SK-N-SH (cell line): Measurements from ENCODE around the gene KRTAP2-4. TPM values are rescaled to one million over a fixed set of nuclear protein-coding genes. Genes with fewer than 3 reads are reported as not detected.
"Not testable (repeated sequence)": the region's sequence is repeated elsewhere in the genome, so short reads cannot be mapped to it uniquely, and the experiment has no call there.

Experiments
- CTCF ChIA-PET: fragments of 300-600, 350-600 bp; formaldehyde crosslinking; extraction: SDS; loops from one replicate; lab custom pipeline; 2021; lab: Yijun Ruan, JAX
- POLR2A ChIA-PET: fragments of 350-600 bp; sonication (Branson Sonifier 250); formaldehyde crosslinking; extraction: SDS; loops from one replicate; lab custom pipeline; 2020; ENCODE audit warnings: antibody characterized with exemption, inconsistent platforms; lab: Yijun Ruan, JAX
- DNase-seq: peaks from one replicate; pipeline ENCODE4 v3.0.0; 2012
- H2AFZ ChIP-seq: fragments of 200-600 bp; sonication (generic); 2 replicates; pipeline ENCODE4 v1.8.1; 2016; ENCODE audit warnings: antibody characterized with exemption, mild to moderate bottlenecking, low read depth
- H3F3A ChIP-seq: fragments of 200-600 bp; sonication (generic); replicated peaks from 2 replicates; pipeline ENCODE3; 2016; ENCODE audit warnings: antibody characterized with exemption, mild to moderate bottlenecking; ENCODE audit not compliant: insufficient read depth
- H3K27ac ChIP-seq, 2 experiments: fragments of 200-500 bp in 1 of 2; fragments of 200-600 bp in 1 of 2; sonication (Bioruptor generic) in 1 of 2; sonication (generic), shearing (Covaris generic) in 1 of 2; 2 replicates each; pipeline versions ENCODE4 v1.5.1 to v1.6.1; 2014 to 2016; ENCODE audit warnings: low read depth in 2 of 2, inconsistent platforms in 1 of 2, low read length in 1 of 2, mild to moderate bottlenecking in 1 of 2, mixed read lengths in 1 of 2
- H3K27me3 ChIP-seq: fragments of 200-600 bp; sonication (generic), shearing (Covaris generic); 2 replicates; pipeline ENCODE4 v1.6.1; 2016; ENCODE audit warnings: mixed run types; ENCODE audit not compliant: insufficient read depth
- H3K36me3 ChIP-seq, 2 experiments: fragments of 200-500 bp in 1 of 2; fragments of 200-600 bp in 1 of 2; sonication (Bioruptor generic) in 1 of 2; sonication (generic) in 1 of 2; replicated peaks in 1 of 2; 2 replicates each; pipeline versions ENCODE3 to v1.5.1; 2014 to 2016; ENCODE audit warnings: low read length in 1 of 2, mild to moderate bottlenecking in 1 of 2; ENCODE audit not compliant: insufficient read depth in 2 of 2, control insufficient read depth in 1 of 2
- H3K4me1 ChIP-seq, 2 experiments: fragments of 200-500 bp in 1 of 2; fragments of 200-600 bp in 1 of 2; sonication (Bioruptor generic) in 1 of 2; sonication (generic), shearing (Covaris generic) in 1 of 2; 2 replicates each; pipeline versions ENCODE4 v1.5.1 to v1.6.1; 2014 to 2016; ENCODE audit warnings: low read depth in 1 of 2, low read length in 1 of 2, mixed run types in 1 of 2; ENCODE audit not compliant: insufficient read depth in 2 of 2, control insufficient read depth in 1 of 2
- H3K4me2 ChIP-seq: fragments of 200-600 bp; sonication (generic), shearing (Covaris generic); 2 replicates; pipeline ENCODE4 v1.6.1; 2017; ENCODE audit warnings: mixed run types
- H3K4me3 ChIP-seq, 2 experiments: fragments of 200-500 bp in 1 of 2; fragments of 200-600 bp in 1 of 2; sonication (Bioruptor generic) in 1 of 2; sonication (generic), shearing (Covaris generic) in 1 of 2; 2 replicates each; pipeline versions ENCODE4 v1.5.1 to v1.8.1; 2014 to 2016; ENCODE audit warnings: low read depth in 2 of 2, inconsistent platforms in 1 of 2, low read length in 1 of 2, mild to moderate bottlenecking in 1 of 2, mixed read lengths in 1 of 2, moderate library complexity in 1 of 2
- H3K79me2 ChIP-seq: fragments of 200-600 bp; sonication (generic); 2 replicates; pipeline ENCODE4 v1.8.1; 2017; ENCODE audit warnings: mild to moderate bottlenecking; ENCODE audit not compliant: insufficient read depth
- H3K9ac ChIP-seq: fragments of 200-600 bp; sonication (generic); 2 replicates; pipeline ENCODE4 v1.6.1; 2017; ENCODE audit warnings: mixed run types
- H3K9me2 ChIP-seq: fragments of 200-600 bp; sonication (generic); 2 replicates; pipeline ENCODE4 v1.6.1; 2017; ENCODE audit warnings: mixed run types
- H3K9me3 ChIP-seq: fragments of 200-600 bp; sonication (generic); 2 replicates; pipeline ENCODE4 v1.6.1; 2017; ENCODE audit warnings: mixed run types, mild to moderate bottlenecking, moderate library complexity
- H4K20me1 ChIP-seq: fragments of 200-600 bp; sonication (generic); 2 replicates; pipeline ENCODE4 v1.6.1; 2017; ENCODE audit warnings: mild to moderate bottlenecking, mixed run types; ENCODE audit not compliant: insufficient read depth
- EZH2phosphoT487 ChIP-seq: fragments of 200-600 bp; sonication (generic); IDR thresholded peaks from 2 replicates; pipeline ENCODE4 v1.6.1; 2017; ENCODE audit warnings: low read depth, mixed run types, mild to moderate bottlenecking, antibody characterized with exemption, moderate library complexity, borderline replicate concordance
- FOXJ3 ChIP-seq: sonication (generic); formaldehyde crosslinking; IDR thresholded peaks from 2 replicates; pipeline ENCODE4 v1.5.1; 2020; ENCODE audit warnings: mild to moderate bottlenecking, missing genetic modification reagents
- FOXM1 ChIP-seq: IDR thresholded peaks from 2 replicates; pipeline ENCODE4 v1.4.0; 2012; ENCODE audit warnings: low read depth, mild to moderate bottlenecking
- NRF1 ChIP-seq: IDR thresholded peaks from 2 replicates; pipeline ENCODE4 v1.6.1; 2012; ENCODE audit warnings: low read depth, mild to moderate bottlenecking, low read length
- PBX3 ChIP-seq: IDR thresholded peaks from 2 replicates; pipeline ENCODE4; 2012
- POLR2AphosphoS5 ChIP-seq: IDR thresholded peaks from 2 replicates; pipeline ENCODE4 v1.6.1; 2012; ENCODE audit warnings: low read depth, low read length
- SIN3A ChIP-seq: IDR thresholded peaks from 2 replicates; pipeline ENCODE4 v1.6.1; 2012; ENCODE audit warnings: low read depth, mild to moderate bottlenecking, low read length, moderate library complexity, borderline replicate concordance
- USF2 ChIP-seq: fragments of 150-350 bp; IDR thresholded peaks from 2 replicates; pipeline ENCODE4 v1.6.1; 2017; ENCODE audit warnings: antibody characterized with exemption, low read length, low read depth, borderline replicate concordance
- YY1 ChIP-seq: IDR thresholded peaks from 2 replicates; pipeline ENCODE4 v1.4.0; 2012; ENCODE audit warnings: low read depth, mild to moderate bottlenecking
- ZBTB33 ChIP-seq: IDR thresholded peaks from 2 replicates; pipeline ENCODE4 v1.4.0; 2012; ENCODE audit warnings: low read depth, borderline replicate concordance
- WGBS: methylation state at CpG from one replicate; pipeline ENCODE4 v1.1.6; 2017; ENCODE audit warnings: low lambda C conversion rate; 5-methylcytosine and 5-hydroxymethylcytosine counted together
- polyA plus RNA-seq, 3 experiments: library from polyadenylated mRNA; depleted of rRNA; stranded (reverse); fragments of >200 nt; gene quantifications; 2 replicates each; pipeline ENCODE4 v1.2.3, GENCODE V29; 2012

Gene KRTAP2-4
- polyA plus RNA-seq, 1 of the 3 experiments (the other 2 are of a cell fraction): not detected

GRCh38 chr17:41098042-41098441, 32.4 kb upstream of the KRTAP2-4 start, which contains the start of gene KRTAP4-8:
Gene KRTAP4-8 (minus strand): TSS chr17:41098142. CDS start chr17:41098084, 58 bp downstream.
- H3K4me1 ChIP-seq: peaks cover 0 to 5% of the 10 kb centered on the region in 2 experiments; a peak in 1 of 4 replicates
- H3F3A ChIP-seq: peaks cover 6% of the 10 kb centered on the region
- no peaks in the 10 kb centered on the region for H3K9me3 ChIP-seq
- H3K27ac ChIP-seq: no peak within 1 kb of the TSS
- 9% methylated on average over 4 of the region's 4 CpGs for WGBS
- 0 out of 2 replicates have a peak within 1 kb of the TSS, but pooled peaks have one; percentile 15 for H3K4me2 ChIP-seq
- no peak for TF ChIP-seq EZH2phosphoT487
- TF ChIP-seq FOXM1: no peak
- no peak for TF ChIP-seq SIN3A
- no peak within 1 kb of the TSS for H3K9ac ChIP-seq
- no peak for DNase-seq
- no peak within 1 kb of the TSS for H2AFZ ChIP-seq
- ChIA-PET POLR2A (no interaction called here), CTCF (no interaction called here)
- no peaks in the 10 kb centered on the region for H3K36me3 ChIP-seq
- H3K9me2 ChIP-seq: no peaks in the 10 kb centered on the region
- no peak within 1 kb of the TSS for H3K4me3 ChIP-seq
- no peaks in the 10 kb centered on the region for H4K20me1 ChIP-seq
- no peaks in the 10 kb centered on the region for H3K79me2 ChIP-seq
- no peaks in the 10 kb centered on the region for H3K27me3 ChIP-seq

GRCh38 chr17:41096055-41096454, 30.4 kb upstream of the KRTAP2-4 start:
- 51% methylated on average over 7 of the region's 7 CpGs for WGBS
- no peak for DNase-seq
- H3K27ac ChIP-seq: no peak overlapping the region
- H3K4me3 ChIP-seq: no peak overlapping the region
- ChIA-PET CTCF (no interaction called here), POLR2A (no interaction called here)
- H3K27me3 ChIP-seq: no peaks in the 10 kb centered on the region
- no peaks in the 10 kb centered on the region for H3K79me2 ChIP-seq
- H4K20me1 ChIP-seq: no peaks in the 10 kb centered on the region
- no peak overlapping the region for H3K9ac ChIP-seq
- H3K4me1 ChIP-seq: peaks cover 0 to 5% of the 10 kb centered on the region in 2 experiments; a peak in 1 of 4 replicates
- TF ChIP-seq POLR2AphosphoS5: no peak
- TF ChIP-seq NRF1: no peak
- no peak for TF ChIP-seq ZBTB33
- no peak for TF ChIP-seq FOXJ3 (CRISPR knock-in tag)
- no peak for TF ChIP-seq EZH2phosphoT487
- no peak for TF ChIP-seq PBX3
- TF ChIP-seq YY1: no peak
- no peak for TF ChIP-seq USF2
- no peak overlapping the region for H2AFZ ChIP-seq
- no peak overlapping the region for H3K4me2 ChIP-seq
- no peaks in the 10 kb centered on the region for H3K9me2 ChIP-seq
- H3F3A ChIP-seq: peaks cover 6% of the 10 kb centered on the region
- no peaks in the 10 kb centered on the region for H3K9me3 ChIP-seq
- H3K36me3 ChIP-seq: no peaks in the 10 kb centered on the region

- H3K4me1 ChIP-seq, H3K4me2 ChIP-seq, H3K27ac ChIP-seq, H3K36me3 ChIP-seq, H3K79me2 ChIP-seq, CTCF ChIA-PET, H3K9me2 ChIP-seq, H3K9me3 ChIP-seq, POLR2A ChIA-PET, H4K20me1 ChIP-seq, H3K9ac ChIP-seq, H3K27me3 ChIP-seq, DNase-seq, H3F3A ChIP-seq, H2AFZ ChIP-seq, H3K4me3 ChIP-seq: not testable (repeated sequence)
- 9% methylated on average over 4 of the region's 4 CpGs for WGBS
These were observed 23.2 kb upstream of the KRTAP2-4 start for GRCh38 chr17:41088760-41089352.

GRCh38 chr17:41084100-41084856, 18.6 kb upstream of the KRTAP2-4 start, which contains the start of gene KRTAP4-7:
Gene KRTAP4-7 (plus strand): TSS chr17:41084150. CDS start chr17:41084207, 57 bp downstream.
- H3K9ac ChIP-seq, H3K4me2 ChIP-seq, H3K79me2 ChIP-seq, CTCF ChIA-PET, POLR2A ChIA-PET, H4K20me1 ChIP-seq, H3K4me1 ChIP-seq, H3F3A ChIP-seq, H3K36me3 ChIP-seq, H3K9me3 ChIP-seq, H3K4me3 ChIP-seq, H2AFZ ChIP-seq, H3K27ac ChIP-seq, H3K9me2 ChIP-seq, H3K27me3 ChIP-seq, DNase-seq: not testable (repeated sequence)
- WGBS: 32% methylated on average over 4 of the region's 14 CpGs
